HCT116 (cell line): ENCODE data around the gene CLDN9.

ENCODE experiments used
- CTCF ChIP-seq, 3 experiments: fragments of 200-600 bp in 1 of 3; sonication (generic) in 1 of 3; IDR thresholded peaks in 2 of 3; conservative IDR thresholded peaks in 1 of 3; 2 replicates each; pipeline ENCODE4 v1.5.1; 2012 to 2017; ENCODE audit warnings: low read depth in 2 of 3, low read length in 2 of 3, antibody characterized with exemption in 1 of 3, borderline replicate concordance in 1 of 3, control low read depth in 1 of 3, mild to moderate bottlenecking in 1 of 3, mixed read lengths in 1 of 3, mixed run types in 1 of 3, moderate library complexity in 1 of 3; ENCODE audit not compliant: insufficient read depth in 1 of 3
- JUND ChIP-seq: IDR thresholded peaks from 2 replicates; pipeline ENCODE4 v1.6.1; 2012
- POLR2A ChIP-seq: IDR thresholded peaks from 2 replicates; pipeline ENCODE4 v1.7.0; 2011; ENCODE audit warnings: borderline replicate concordance; ENCODE audit not compliant: insufficient read depth, insufficient read length; ENCODE audit errors: extremely low read depth
- POLR2AphosphoS5 ChIP-seq: IDR thresholded peaks from 2 replicates; pipeline ENCODE4 v1.6.1; 2011; ENCODE audit warnings: mild to moderate bottlenecking, low read depth, low read length, moderate library complexity
- RAD21 ChIP-seq: IDR thresholded peaks from 2 replicates; pipeline ENCODE4 v1.6.1; 2012; ENCODE audit warnings: low read depth, mild to moderate bottlenecking
- REST ChIP-seq: IDR thresholded peaks from 2 replicates; pipeline ENCODE4 v1.6.1; 2012; ENCODE audit warnings: low read depth
- TCF7L2 ChIP-seq: IDR thresholded peaks from 2 replicates; pipeline ENCODE4 v1.7.0; 2011; ENCODE audit warnings: borderline replicate concordance, inconsistent platforms; ENCODE audit not compliant: insufficient read depth, insufficient read length; ENCODE audit errors: extremely low read depth

- TF ChIP-seq CTCF (IDR thresholded peaks at IDR 0.05 in 2 of 3, conservative IDR thresholded peaks at IDR 0.05 in 1 of 3; ENCODE audit: borderline replicate concordance in 1 of 3, insufficient read depth in 1 of 3, low read depth in 2 of 3, low read length in 2 of 3) = no peak
- TF ChIP-seq POLR2AphosphoS5 = no peak
- no peak for TF ChIP-seq REST
- TF ChIP-seq RAD21 = no peak
- no peak for TF ChIP-seq POLR2A
- no peak for TF ChIP-seq TCF7L2
- no peak for TF ChIP-seq JUND
Measured at GRCh38 chr16:3032624-3033023, 19.9 kb downstream of the CLDN9 start.
